ENCODE results near the gene GLG1.
"Not testable (repeated sequence)": the region's sequence is repeated elsewhere in the genome, so short reads cannot be mapped to it uniquely, and the experiment has no call there.

DNA sequence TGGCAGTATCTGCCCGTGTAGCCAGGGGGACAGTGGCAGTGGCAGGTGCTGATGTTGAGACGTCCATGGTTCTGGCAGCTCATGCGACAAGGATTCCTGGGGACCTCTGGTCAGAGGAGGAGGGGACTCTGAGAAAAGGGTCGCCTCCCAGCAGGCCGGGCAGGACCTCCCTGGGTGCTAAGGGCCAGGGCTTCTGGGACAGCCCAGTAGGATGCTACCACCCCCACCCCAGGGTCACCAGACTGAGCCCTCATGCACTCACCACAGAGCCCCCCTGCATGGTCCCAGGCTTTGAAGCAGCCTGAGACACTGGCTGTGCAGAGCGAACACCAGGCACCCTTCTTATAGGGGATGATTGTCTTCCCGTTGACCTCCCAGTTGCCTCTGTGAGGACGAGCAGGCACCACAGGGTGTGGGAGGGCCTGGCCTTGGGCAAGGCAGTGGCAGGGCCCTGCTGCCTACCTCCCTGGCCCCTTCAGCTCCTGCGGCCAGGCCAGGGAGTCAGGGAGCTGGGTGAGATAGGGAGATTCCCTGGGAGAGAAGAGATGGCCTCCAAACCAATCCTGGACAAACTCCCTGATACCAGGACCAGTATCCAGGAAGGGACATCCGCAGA, 194.0 kb downstream of the GLG1 start:
- not testable (repeated sequence) for TF ChIP-seq CTCF (conservative IDR thresholded peaks at IDR 0.05; ENCODE audit: low read depth, low read length); EZH2 (IDR thresholded peaks at IDR 0.05; ENCODE audit: borderline replicate concordance, low read depth, low read length, poor library complexity, severe bottlenecking)

Measured in A673 (cell line).